Activated CD4-positive, alpha-beta memory T cell treated with anti-CD3 and anti-CD28 coated beads for 36 hours (primary cell): ENCODE results near the gene MACF1. TPM values are rescaled to one million over a fixed set of nuclear protein-coding genes. Genes with fewer than 3 reads are reported as not detected.

ENCODE experiments used
- CTCF ChIA-PET: fragments of 350-600 bp; sonication (Branson Sonifier 250); formaldehyde crosslinking; loops from one replicate; lab custom pipeline; 2021; ENCODE audit warnings: antibody characterized with exemption, inconsistent platforms; lab: Charles Lee
- POLR2A ChIA-PET: fragments of 350-600 bp; sonication (Branson Sonifier 250); formaldehyde crosslinking; loops from one replicate; lab custom pipeline; 2021; ENCODE audit warnings: antibody characterized with exemption; lab: Charles Lee
- DNase-seq: peaks from one replicate; pipeline ENCODE4 v3.0.0-alpha.2; 2020
- H3K27ac Mint-ChIP-seq: one replicate; pipeline ENCODE4 v1.8.0; 2021; ENCODE audit warnings: mixed read lengths
- H3K27me3 Mint-ChIP-seq: one replicate; pipeline ENCODE4 v1.8.0; 2021; ENCODE audit warnings: mixed read lengths
- H3K36me3 Mint-ChIP-seq: one replicate; pipeline ENCODE4 v1.8.0; 2021; ENCODE audit warnings: mixed read lengths
- H3K4me1 Mint-ChIP-seq: one replicate; pipeline ENCODE4 v1.8.0; 2021; ENCODE audit warnings: low read depth, mixed read lengths
- H3K4me3 Mint-ChIP-seq: one replicate; pipeline ENCODE4 v1.8.0; 2021; ENCODE audit warnings: mild to moderate bottlenecking, mixed read lengths
- H3K9me3 Mint-ChIP-seq: one replicate; pipeline ENCODE4 v1.8.0; 2021; ENCODE audit warnings: mixed read lengths
- intact Hi-C: fragments of 100-400 bp; cut with micrococcal nuclease; formaldehyde crosslinking; loops from one replicate; pipeline ENCODE4 v1.15.1; 2023
- total RNA-seq, 2 experiments: library from RNA; stranded (reverse); gene quantifications; one replicate each; pipeline ENCODE4 v1.2.3, GENCODE V29; 2021

The MACF1 gene
- total RNA-seq, 2 experiments from 2014 or later, result 239 to 240 TPM

GRCh38 chr1:39288735-39289465 is 84.4 kb downstream of the MACF1 start:
- Mint-ChIP-seq H3K36me3 (peaks cover 59% of the 10 kb centered on the region), H3K4me3 (no peak overlapping the region), H3K27ac (no peak overlapping the region), H3K4me1 (peaks cover 12% of the 10 kb centered on the region), H3K27me3 (no peaks in the 10 kb centered on the region), H3K9me3 (no peaks in the 10 kb centered on the region)
- POLR2A ChIA-PET, result no interaction called here
- CTCF ChIA-PET, result no interaction called here
- DNase-seq, result no peak
- intact Hi-C loops, result no loop called here

DNA sequence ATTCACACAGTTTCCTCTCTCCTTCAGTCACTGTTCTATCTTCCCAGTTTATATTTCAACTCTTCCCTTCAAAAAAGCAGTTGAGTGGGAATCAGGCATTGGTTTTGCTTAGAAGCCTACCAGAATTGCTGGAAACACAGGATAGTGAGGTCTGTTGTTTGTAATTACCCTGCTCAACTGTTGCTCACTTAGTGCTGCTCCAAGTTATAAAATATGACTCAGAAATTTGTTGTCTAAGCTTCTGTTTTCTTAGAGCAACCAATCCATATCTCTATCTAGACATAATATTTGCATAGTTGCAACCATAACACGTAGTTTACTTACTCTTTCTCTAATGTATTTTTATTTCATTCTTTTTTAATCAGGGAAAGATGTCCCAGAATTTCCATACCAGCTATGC is 87.9 kb downstream of the MACF1 start:
- Mint-ChIP-seq H3K4me1 (peaks cover 15% of the 10 kb centered on the region), H3K9me3 (no peaks in the 10 kb centered on the region), H3K27ac (no peak overlapping the region), H3K27me3 (no peaks in the 10 kb centered on the region), H3K36me3 (peaks cover 70% of the 10 kb centered on the region), H3K4me3 (no peak overlapping the region)
- intact Hi-C loops, result no loop called here
- DNase-seq, result no peak
- CTCF ChIA-PET, result interaction anchor here (0.9 kb wide), 1 partner anchor 109 kb away, joined by 3 read pairs; no protein-coding TSS in a partner anchor
- POLR2A ChIA-PET, result no interaction called here

DNA sequence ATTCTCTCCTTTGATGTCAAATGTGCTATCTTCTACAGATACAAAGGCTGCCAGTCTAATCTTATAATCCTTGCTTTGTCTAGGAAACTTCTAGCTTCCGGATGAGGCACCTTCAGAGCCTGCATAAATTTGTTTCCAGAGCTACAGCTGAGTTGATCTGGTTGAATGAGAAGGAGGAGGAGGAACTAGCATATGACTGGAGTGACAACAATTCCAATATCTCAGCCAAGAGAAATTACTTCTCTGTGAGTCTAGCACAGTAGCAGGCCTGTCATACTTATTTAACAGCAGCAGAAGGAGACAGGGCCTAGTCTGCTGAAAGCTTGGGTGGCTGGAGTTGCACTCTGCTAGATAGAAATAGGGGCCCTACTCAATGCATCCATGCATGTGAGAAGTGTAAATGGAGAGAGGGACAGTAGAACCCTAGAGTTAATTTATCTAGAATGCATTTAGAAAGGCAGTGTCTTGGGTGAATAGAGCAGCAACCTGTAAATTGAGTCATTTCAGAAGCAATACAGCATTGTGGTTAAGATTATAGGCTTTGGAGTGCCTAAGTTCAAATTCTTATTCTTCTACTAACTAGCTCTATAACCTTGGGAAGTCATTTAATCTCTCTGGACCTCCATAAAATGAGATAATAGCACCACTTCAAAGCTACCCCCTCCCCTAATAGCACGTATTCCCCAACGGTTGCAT is 89.0 kb downstream of the MACF1 start:
- POLR2A ChIA-PET, result no interaction called here
- intact Hi-C loops, result no loop called here
- peak overlapping the region; percentile 40 for H3K27ac Mint-ChIP-seq
- H3K9me3 Mint-ChIP-seq, result no peaks in the 10 kb centered on the region
- CTCF ChIA-PET, result interaction anchor here (1.4 kb wide), 1 partner anchor 110 kb away, joined by 6 read pairs; no protein-coding TSS in a partner anchor
- peaks cover 73% of the 10 kb centered on the region for H3K36me3 Mint-ChIP-seq
- no peaks in the 10 kb centered on the region for H3K27me3 Mint-ChIP-seq
- no peak overlapping the region for H3K4me3 Mint-ChIP-seq
- DNase-seq, result no peak
- H3K4me1 Mint-ChIP-seq, result peaks cover 15% of the 10 kb centered on the region

DNA sequence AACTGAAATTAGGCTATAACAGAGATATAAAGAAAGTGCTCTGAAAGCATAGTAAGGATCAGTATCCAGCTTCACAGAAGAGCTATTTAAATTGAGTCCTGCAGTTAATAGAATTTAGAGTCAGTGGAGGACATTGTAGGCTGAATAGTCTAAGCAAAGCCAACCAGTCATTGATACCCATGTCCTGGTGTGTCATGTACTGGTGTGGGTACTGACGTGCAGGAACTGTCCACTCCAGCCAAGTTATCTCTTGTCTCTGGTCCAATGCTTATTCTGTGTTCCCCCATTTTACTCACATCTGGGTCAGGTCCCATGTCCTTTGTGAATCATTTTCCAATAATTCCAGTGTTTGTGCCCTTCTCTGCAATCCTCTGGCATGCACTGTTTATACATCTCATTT is 90.0 kb downstream of the MACF1 start:
- H3K27me3 Mint-ChIP-seq, result no peaks in the 10 kb centered on the region
- POLR2A ChIA-PET, result no interaction called here
- H3K4me3 Mint-ChIP-seq, result no peak overlapping the region
- no peak for DNase-seq
- H3K27ac Mint-ChIP-seq, result peak overlapping the region; percentile 45
- H3K9me3 Mint-ChIP-seq, result no peaks in the 10 kb centered on the region
- intact Hi-C loops, result no loop called here
- CTCF ChIA-PET, result interaction anchor here (1.4 kb wide), 1 partner anchor 111 kb away, joined by 6 read pairs; no protein-coding TSS in a partner anchor
- peaks cover 76% of the 10 kb centered on the region for H3K36me3 Mint-ChIP-seq
- peaks cover 15% of the 10 kb centered on the region for H3K4me1 Mint-ChIP-seq

DNA sequence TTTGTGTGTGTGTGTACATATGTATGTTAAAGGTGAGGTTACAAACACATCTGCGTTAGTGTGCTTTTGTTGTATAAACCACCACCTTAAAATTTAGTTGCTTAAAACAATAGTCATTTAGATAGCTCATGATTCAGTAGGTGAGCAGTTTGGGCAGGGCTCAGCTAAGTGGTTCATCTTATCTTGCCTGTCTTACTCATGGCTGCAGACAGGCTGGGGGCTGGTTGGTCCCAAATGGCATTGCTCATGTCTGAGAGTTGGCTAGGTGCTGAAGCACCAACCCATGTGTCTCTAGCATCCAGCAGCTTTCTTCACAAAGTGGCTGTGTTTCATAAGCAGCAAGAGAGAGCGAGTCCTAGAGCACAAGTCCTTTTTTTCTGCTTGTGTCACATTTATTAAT is 91.4 kb downstream of the MACF1 start:
- intact Hi-C loops, result no loop called here
- peak; percentile 47 for DNase-seq
- Mint-ChIP-seq H3K9me3 (no peaks in the 10 kb centered on the region), H3K36me3 (peaks cover 80% of the 10 kb centered on the region), H3K4me3 (no peak overlapping the region), H3K27me3 (no peaks in the 10 kb centered on the region), H3K27ac (peak overlapping the region; percentile 66), H3K4me1 (peaks cover 15% of the 10 kb centered on the region)
- POLR2A ChIA-PET, result no interaction called here
- CTCF ChIA-PET, result interaction anchor here (0.6 to 1.8 kb wide), 3 partner anchors 58 to 1336 kb away, joined by 3 to 7 read pairs (median 3); no protein-coding TSS in a partner anchor

DNA sequence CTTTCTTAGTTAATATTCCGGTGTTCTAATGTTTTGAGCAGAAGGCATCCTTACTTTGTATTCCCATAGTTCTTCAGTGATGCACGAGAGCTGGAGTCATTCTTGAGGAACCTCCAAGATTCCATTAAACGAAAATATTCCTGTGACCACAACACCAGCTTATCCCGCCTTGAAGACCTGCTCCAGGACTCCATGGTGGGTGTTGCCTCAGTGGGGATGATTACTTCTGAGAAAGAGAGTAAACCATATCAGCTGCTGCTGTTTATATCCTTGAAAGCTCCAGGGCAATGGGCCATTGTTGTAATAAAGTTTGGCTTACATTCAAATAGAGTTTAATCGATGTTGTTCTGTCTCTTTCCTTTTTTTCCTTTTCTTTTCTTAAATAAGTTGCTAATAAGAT is 93.1 kb downstream of the MACF1 start:
- intact Hi-C loops, result no loop called here
- peak overlapping the region; percentile 42 for H3K27ac Mint-ChIP-seq
- CTCF ChIA-PET, result interaction anchor here (2.5 kb wide), 1 partner anchor 199 kb away, joined by 7 read pairs; no protein-coding TSS in a partner anchor

GRCh38 chr1:39301606-39302005 is 97.1 kb downstream of the MACF1 start:
- no peak for DNase-seq
- POLR2A ChIA-PET, result interaction anchor here (0.6 kb wide), 1 partner anchor 116 kb away, joined by 3 read pairs; no protein-coding TSS in a partner anchor
- Mint-ChIP-seq H3K27ac (no peak overlapping the region), H3K36me3 (peaks cover 52% of the 10 kb centered on the region), H3K9me3 (no peaks in the 10 kb centered on the region), H3K4me1 (no peaks in the 10 kb centered on the region), H3K4me3 (no peak overlapping the region), H3K27me3 (no peaks in the 10 kb centered on the region)
- CTCF ChIA-PET, result no interaction called here
- intact Hi-C loops, result no loop called here

More for the DNA sequence above, 93.1 kb downstream of the MACF1 start:
- POLR2A ChIA-PET, result no interaction called here
- DNase-seq, result no peak
- Mint-ChIP-seq H3K36me3 (peaks cover 72% of the 10 kb centered on the region), H3K9me3 (no peaks in the 10 kb centered on the region), H3K4me1 (peaks cover 12% of the 10 kb centered on the region), H3K27me3 (no peaks in the 10 kb centered on the region), H3K4me3 (no peak overlapping the region)

DNA sequence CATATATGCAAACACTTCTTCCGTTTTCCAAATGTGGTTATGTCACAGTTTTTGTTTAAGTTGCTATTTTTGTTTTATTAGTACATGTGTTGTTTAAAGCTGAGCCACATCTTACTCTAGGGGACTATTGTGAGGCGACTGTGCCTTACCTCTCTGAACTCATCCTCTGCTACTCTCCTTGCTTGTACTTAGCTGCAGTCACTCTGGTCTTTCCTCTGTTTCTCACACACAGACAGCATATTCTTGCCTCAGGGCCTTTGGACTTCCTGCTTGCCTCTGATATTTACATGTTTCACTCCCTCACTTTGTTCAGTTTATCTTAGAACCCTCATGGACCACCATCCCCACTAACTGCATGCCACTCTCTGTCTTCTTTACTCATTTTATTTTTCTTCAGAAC is 101.1 kb downstream of the MACF1 start:
- Mint-ChIP-seq H3K4me1 (no peaks in the 10 kb centered on the region), H3K27ac (peak overlapping the region; percentile 24), H3K4me3 (no peak overlapping the region), H3K9me3 (no peaks in the 10 kb centered on the region), H3K27me3 (no peaks in the 10 kb centered on the region), H3K36me3 (peaks cover 42% of the 10 kb centered on the region)
- ChIA-PET CTCF (interaction anchor here (1.0 kb wide), 1 partner anchor 207 kb away, joined by 3 read pairs; no protein-coding TSS in a partner anchor), POLR2A (no interaction called here)
- DNase-seq, result no peak
- intact Hi-C loops, result no loop called here

DNA sequence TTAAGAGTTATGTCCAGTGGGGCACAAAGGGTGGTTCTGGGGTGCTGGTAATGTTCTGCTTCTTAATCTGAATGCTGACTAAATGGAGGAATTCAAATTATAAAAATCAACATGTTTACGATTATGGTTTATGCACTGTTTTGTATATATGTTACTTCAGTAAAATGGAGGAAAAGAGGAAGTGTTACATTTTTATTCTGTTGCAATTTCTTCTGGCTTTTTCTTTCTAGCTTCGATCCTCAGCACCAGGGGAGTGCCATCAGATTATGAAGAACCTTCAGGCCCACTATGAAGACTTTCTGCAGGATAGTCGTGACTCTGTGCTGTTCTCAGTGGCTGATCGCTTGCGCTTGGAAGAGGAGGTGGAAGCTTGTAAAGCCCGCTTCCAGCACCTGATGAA is 105.5 kb downstream of the MACF1 start:
- ChIA-PET POLR2A (no interaction called here), CTCF (interaction anchor here (0.6 to 1.9 kb wide), 2 partner anchors 90 to 117 kb away, joined by 5 to 7 read pairs; no protein-coding TSS in a partner anchor)
- H3K27ac Mint-ChIP-seq, result no peak overlapping the region
- H3K4me1 Mint-ChIP-seq, result no peaks in the 10 kb centered on the region
- no peaks in the 10 kb centered on the region for H3K27me3 Mint-ChIP-seq
- no peaks in the 10 kb centered on the region for H3K9me3 Mint-ChIP-seq
- H3K4me3 Mint-ChIP-seq, result no peak overlapping the region
- peaks cover 51% of the 10 kb centered on the region for H3K36me3 Mint-ChIP-seq
- intact Hi-C loops, result no loop called here
- DNase-seq, result no peak

GRCh38 chr1:39310691-39311090 is 106.2 kb downstream of the MACF1 start:
- no peak for DNase-seq
- POLR2A ChIA-PET, result no interaction called here
- no peaks in the 10 kb centered on the region for H3K4me1 Mint-ChIP-seq
- H3K27me3 Mint-ChIP-seq, result no peaks in the 10 kb centered on the region
- no peaks in the 10 kb centered on the region for H3K9me3 Mint-ChIP-seq
- CTCF ChIA-PET, result interaction anchor here (0.6 to 1.9 kb wide), 2 partner anchors 91 to 118 kb away, joined by 5 to 7 read pairs; no protein-coding TSS in a partner anchor
- H3K36me3 Mint-ChIP-seq, result peaks cover 51% of the 10 kb centered on the region
- intact Hi-C loops, result no loop called here
- H3K4me3 Mint-ChIP-seq, result no peak overlapping the region
- no peak overlapping the region for H3K27ac Mint-ChIP-seq

- Mint-ChIP-seq H3K4me1 (peaks cover 21% of the 10 kb centered on the region), H3K9me3 (no peaks in the 10 kb centered on the region), H3K4me3 (no peak overlapping the region), H3K36me3 (peaks cover 72% of the 10 kb centered on the region), H3K27ac (peak overlapping the region; percentile 21), H3K27me3 (no peaks in the 10 kb centered on the region)
- ChIA-PET CTCF (interaction anchor here (0.9 to 1.1 kb wide), 2 partner anchors 18 to 125 kb away, joined by 3 to 4 read pairs; no protein-coding TSS in a partner anchor), POLR2A (no interaction called here)
- no peak for DNase-seq
- intact Hi-C loops, result no loop called here
Measured at GRCh38 chr1:39317111-39317510, 112.6 kb downstream of the MACF1 start.
